SIG-M5 (cell line): ENCODE results near the gene ACACB.

ENCODE experiments used
- DNase-seq: peaks from one replicate; lab custom pipeline; 2025; lab: John Stamatoyannopoulos, UW

The ACACB gene

GRCh38 chr12:109277899-109278762 lies 161.7 kb downstream of the ACACB start:
- peak; percentile 23 for DNase-seq

GRCh38 chr12:109278912-109279311 lies 162.5 kb downstream of the ACACB start:
- no peak for DNase-seq

GRCh38 chr12:109279525-109279924 lies 163.1 kb downstream of the ACACB start:
- no peak for DNase-seq

GRCh38 chr12:109281452-109281851 lies 165.1 kb downstream of the ACACB start:
- DNase-seq = no peak

GRCh38 chr12:109284392-109284791 lies 168.0 kb downstream of the ACACB start:
- DNase-seq = no peak

- no peak for DNase-seq
These were observed 169.9 kb downstream of the ACACB start for GRCh38 chr12:109286252-109286651.

GRCh38 chr12:109286652-109287051 lies 170.3 kb downstream of the ACACB start:
- no peak for DNase-seq

GRCh38 chr12:109287181-109287580 lies 170.8 kb downstream of the ACACB start:
- DNase-seq = no peak

GRCh38 chr12:109287811-109288469 lies 171.6 kb downstream of the ACACB start:
- DNase-seq = no peak

GRCh38 chr12:109288571-109288970 lies 172.2 kb downstream of the ACACB start:
- DNase-seq = no peak

- no peak for DNase-seq
These were observed 172.6 kb downstream of the ACACB start for GRCh38 chr12:109289004-109289403.

GRCh38 chr12:109289551-109289950 lies 173.2 kb downstream of the ACACB start:
- DNase-seq = no peak

GRCh38 chr12:109290061-109290460 lies 173.7 kb downstream of the ACACB start:
- no peak for DNase-seq

GRCh38 chr12:109291117-109291516 lies 174.7 kb downstream of the ACACB start:
- no peak for DNase-seq

GRCh38 chr12:109291521-109292341 lies 175.3 kb downstream of the ACACB start:
- no peak for DNase-seq

- DNase-seq = no peak
These were observed 175.9 kb downstream of the ACACB start for GRCh38 chr12:109292342-109292711.

GRCh38 chr12:109293106-109293505 lies 176.7 kb downstream of the ACACB start:
- DNase-seq = no peak

- DNase-seq = no peak
These were observed 178.0 kb downstream of the ACACB start for GRCh38 chr12:109294286-109294796.

- DNase-seq = no peak
These were observed 179.5 kb downstream of the ACACB start for GRCh38 chr12:109295764-109296425.

GRCh38 chr12:109296431-109296830 lies 180.0 kb downstream of the ACACB start:
- DNase-seq = no peak

- no peak for DNase-seq
These were observed 183.5 kb downstream of the ACACB start for GRCh38 chr12:109299849-109300248.

- DNase-seq = no peak
These were observed 185.3 kb downstream of the ACACB start for GRCh38 chr12:109301643-109302168.
